HCT116 (cell line): ENCODE measurements around the gene LIPG.

Experiments used
- EZH2 ChIP-seq: fragments of 200-600 bp; sonication (generic); IDR thresholded peaks from 2 replicates; pipeline ENCODE4 v1.6.1; 2017; ENCODE audit warnings: antibody characterized with exemption, mixed run types
- FOSL1 ChIP-seq: IDR thresholded peaks from 2 replicates; pipeline ENCODE4 v1.6.1; 2012; ENCODE audit warnings: low read depth
- POLR2A ChIP-seq: IDR thresholded peaks from 2 replicates; pipeline ENCODE4 v1.7.0; 2011; ENCODE audit warnings: borderline replicate concordance; ENCODE audit not compliant: insufficient read depth, insufficient read length; ENCODE audit errors: extremely low read depth
- POLR2AphosphoS5 ChIP-seq: IDR thresholded peaks from 2 replicates; pipeline ENCODE4 v1.6.1; 2011; ENCODE audit warnings: mild to moderate bottlenecking, low read depth, low read length, moderate library complexity
- REST ChIP-seq: IDR thresholded peaks from 2 replicates; pipeline ENCODE4 v1.6.1; 2012; ENCODE audit warnings: low read depth
- SP1 ChIP-seq: IDR thresholded peaks from 2 replicates; pipeline ENCODE4 v1.6.1; 2012; ENCODE audit warnings: low read depth
- YY1 ChIP-seq: IDR thresholded peaks from 2 replicates; pipeline ENCODE4 v1.6.1; 2011; ENCODE audit warnings: low read length, low read depth, moderate library complexity, mild to moderate bottlenecking; ENCODE audit not compliant: insufficient replicate concordance; ENCODE audit errors: extremely low read depth
- TF ChIP-seq, protein P1 (sequence below), 3 experiments: fragments of 200-600 bp in 1 of 3; sonication (generic) in 1 of 3; IDR thresholded peaks in 2 of 3; conservative IDR thresholded peaks in 1 of 3; 2 replicates each; pipeline ENCODE4 v1.5.1; 2012 to 2017; ENCODE audit warnings: low read depth in 2 of 3, low read length in 2 of 3, antibody characterized with exemption in 1 of 3, borderline replicate concordance in 1 of 3, control low read depth in 1 of 3, mild to moderate bottlenecking in 1 of 3, mixed read lengths in 1 of 3, mixed run types in 1 of 3, moderate library complexity in 1 of 3; ENCODE audit not compliant: insufficient read depth in 1 of 3

- TF ChIP-seq, protein P1, sequence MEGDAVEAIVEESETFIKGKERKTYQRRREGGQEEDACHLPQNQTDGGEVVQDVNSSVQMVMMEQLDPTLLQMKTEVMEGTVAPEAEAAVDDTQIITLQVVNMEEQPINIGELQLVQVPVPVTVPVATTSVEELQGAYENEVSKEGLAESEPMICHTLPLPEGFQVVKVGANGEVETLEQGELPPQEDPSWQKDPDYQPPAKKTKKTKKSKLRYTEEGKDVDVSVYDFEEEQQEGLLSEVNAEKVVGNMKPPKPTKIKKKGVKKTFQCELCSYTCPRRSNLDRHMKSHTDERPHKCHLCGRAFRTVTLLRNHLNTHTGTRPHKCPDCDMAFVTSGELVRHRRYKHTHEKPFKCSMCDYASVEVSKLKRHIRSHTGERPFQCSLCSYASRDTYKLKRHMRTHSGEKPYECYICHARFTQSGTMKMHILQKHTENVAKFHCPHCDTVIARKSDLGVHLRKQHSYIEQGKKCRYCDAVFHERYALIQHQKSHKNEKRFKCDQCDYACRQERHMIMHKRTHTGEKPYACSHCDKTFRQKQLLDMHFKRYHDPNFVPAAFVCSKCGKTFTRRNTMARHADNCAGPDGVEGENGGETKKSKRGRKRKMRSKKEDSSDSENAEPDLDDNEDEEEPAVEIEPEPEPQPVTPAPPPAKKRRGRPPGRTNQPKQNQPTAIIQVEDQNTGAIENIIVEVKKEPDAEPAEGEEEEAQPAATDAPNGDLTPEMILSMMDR (IDR thresholded peaks at IDR 0.05 in 2 of 3, conservative IDR thresholded peaks at IDR 0.05 in 1 of 3; ENCODE audit: borderline replicate concordance in 1 of 3, insufficient read depth in 1 of 3, low read depth in 2 of 3, low read length in 2 of 3): no peak
- TF ChIP-seq EZH2 (no peak), YY1 (no peak), REST (no peak), POLR2AphosphoS5 (no peak), FOSL1 (no peak), POLR2A (no peak), SP1 (no peak)
Observed at GRCh38 chr18:49565612-49566011, 3.8 kb downstream of the LIPG start.
